AG08395 (cell line): Measurements from ENCODE around the gene LRCH1.

Source experiments
- DNase-seq: peaks from one replicate; pipeline ENCODE4 v3.0.0; 2012; ENCODE audit warnings: mixed read lengths, low spot score

LRCH1 gene

DNA sequence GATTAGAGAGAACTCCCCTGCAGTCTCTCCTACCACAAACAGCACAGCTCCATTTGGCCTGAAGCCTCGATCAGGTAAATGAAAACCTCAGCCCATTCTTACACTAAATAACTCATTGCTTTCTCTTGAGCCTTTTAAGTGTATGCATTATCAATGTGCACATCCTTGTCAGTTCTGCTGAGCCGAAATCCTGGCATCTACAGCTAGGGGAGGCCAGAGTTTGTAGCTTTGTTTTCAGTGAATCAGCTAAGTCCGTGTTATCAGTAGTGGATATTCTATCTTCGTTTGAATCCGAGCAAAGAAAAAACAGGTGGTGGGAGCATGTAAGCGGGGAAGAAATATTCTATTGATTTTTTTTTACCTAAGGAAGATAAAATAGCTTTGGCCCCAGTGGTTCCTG, 159.6 kb downstream of the LRCH1 start:
- DNase-seq: no peak

DNA sequence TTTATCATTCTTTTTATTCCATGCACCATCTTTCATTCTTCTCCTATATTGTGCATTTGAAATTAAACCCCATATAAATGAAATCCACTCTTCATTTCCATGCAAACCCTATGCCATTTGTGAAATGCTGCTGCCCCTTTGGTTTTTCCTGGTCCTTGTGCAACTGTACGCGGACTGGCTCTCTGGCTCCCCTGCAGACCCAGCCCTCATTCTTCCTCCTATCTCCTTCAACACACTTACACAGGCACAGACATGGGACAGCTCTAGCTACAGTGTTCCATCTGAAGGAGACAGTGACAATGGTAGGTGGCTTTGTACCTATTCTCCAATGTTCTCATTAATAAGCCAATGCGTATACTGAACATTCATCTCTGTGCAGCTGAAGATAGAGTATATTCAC, 162.4 kb downstream of the LRCH1 start:
- DNase-seq: no peak

- no peak for DNase-seq
These were observed 163.9 kb downstream of the LRCH1 start for GRCh38 chr13:46716821-46717220.

DNA sequence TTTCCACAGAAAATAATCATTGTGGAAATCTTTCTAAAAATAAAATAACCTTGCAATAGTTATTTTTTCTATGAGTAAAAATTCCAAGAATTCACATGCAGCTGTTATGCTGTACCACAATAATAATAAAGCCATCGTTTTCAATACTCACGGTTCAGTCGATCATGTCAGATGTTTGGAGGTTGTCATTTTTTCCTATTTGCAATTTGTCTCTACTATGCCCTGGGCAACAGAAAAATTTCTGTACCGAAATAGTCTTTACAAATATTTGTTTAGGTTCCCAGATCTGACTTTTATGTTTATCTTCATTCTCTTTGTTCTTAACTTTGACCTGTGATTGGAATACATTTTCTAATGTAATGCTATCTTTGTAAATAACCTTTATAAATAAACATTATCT, 164.3 kb downstream of the LRCH1 start:
- no peak for DNase-seq

DNA sequence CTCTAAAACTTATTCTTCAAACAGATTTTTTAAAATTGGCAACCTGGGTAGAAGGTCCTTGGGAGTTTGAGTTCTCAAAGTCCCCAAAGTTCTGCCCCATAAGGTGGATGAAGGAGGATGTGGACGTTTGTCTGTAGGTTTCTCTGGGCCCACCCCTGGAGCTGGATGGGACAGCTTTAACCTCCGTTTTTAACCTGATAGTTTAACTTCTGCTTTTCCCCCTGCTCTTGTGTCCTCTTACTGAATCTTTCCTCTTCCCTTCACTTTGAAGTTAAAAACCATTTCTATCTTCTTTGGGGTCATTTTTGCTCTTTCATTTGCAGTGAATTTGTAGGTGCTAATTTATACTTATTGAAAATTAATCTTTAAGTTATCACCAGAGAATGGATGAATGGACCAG, 164.9 kb downstream of the LRCH1 start:
- no peak for DNase-seq

DNA sequence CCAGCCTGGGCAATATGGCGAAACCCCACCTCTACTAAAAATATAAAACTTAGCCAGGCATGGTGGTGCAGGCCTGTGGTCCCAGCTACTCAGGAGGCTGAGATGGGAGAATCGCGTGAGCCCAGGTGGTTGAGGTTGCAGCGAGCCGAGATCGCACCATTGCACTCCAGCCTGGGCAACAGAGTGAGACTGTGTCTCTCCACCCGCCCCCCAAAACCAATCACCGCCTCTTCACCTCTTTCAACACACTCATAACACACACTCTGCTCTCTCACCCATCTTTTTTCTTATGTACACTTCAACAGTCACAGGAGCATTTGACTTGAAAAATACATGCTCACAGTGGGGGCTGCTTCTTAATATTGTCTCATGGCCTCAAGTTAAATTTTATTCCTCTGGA, 167.2 kb downstream of the LRCH1 start:
- no peak for DNase-seq

GRCh38 chr13:46721054-46721453, 168.1 kb downstream of the LRCH1 start:
- DNase-seq: peak; percentile 51

DNA sequence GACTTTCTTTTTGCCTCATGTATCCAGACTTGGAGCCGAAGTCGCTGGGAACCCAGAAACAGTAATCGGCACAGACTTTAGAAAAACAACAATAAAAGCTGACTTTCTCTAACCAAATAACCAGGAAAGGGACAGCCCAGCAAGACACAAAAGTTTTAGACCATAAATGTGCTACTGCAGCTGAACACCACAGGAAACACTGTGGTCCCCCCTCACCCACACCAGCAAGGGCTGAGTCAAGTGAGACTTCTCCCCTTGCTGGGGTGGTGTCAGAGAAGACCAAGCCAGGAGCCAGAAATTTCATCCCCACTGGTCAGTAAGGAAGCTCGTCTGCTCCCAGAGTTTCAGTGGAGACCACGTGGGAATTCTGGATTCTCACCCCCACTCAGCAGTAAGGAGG, 173.4 kb downstream of the LRCH1 start:
- no peak for DNase-seq

- no peak for DNase-seq
These were observed 175.8 kb downstream of the LRCH1 start for GRCh38 chr13:46728777-46729176.

- DNase-seq: no peak
These were observed 178.6 kb downstream of the LRCH1 start for GRCh38 chr13:46731535-46731934.

- DNase-seq: no peak
These were observed 182.5 kb downstream of the LRCH1 start for GRCh38 chr13:46735425-46735824.

DNA sequence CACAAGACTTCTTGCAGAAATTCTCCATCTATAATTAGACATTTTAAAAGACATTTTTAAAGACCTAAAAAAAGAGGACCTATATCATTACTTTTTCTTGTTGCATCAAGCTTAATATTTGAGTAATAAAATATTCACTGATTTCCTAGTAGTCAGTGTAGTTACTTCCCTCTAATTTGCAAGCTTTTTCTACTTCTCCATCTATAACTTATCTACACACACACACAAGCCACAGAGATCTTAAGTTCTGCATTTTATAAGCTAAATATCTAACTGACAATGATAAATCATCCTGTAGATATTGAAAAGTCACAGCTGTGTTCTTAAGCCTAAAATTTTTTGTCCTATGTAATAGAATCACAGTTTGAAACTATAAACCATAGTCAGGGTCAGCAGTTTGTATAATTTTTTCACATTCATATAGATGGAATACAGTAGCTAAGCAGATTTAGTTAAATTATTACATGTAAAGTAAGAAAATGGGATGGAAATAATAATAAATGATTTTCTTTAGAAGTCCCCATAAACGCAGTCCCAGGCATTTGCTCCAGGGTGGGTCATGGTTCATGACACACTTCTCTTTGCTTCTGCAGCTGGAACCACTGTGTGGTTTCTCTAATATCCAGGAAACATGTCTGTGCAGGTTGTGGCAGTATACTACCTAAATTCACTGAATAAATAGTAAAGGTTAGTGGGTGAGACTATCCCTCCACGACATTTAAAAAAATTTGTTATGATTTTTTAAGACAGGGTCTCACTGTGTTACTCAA, 183.8 kb downstream of the LRCH1 start:
- no peak for DNase-seq

DNA sequence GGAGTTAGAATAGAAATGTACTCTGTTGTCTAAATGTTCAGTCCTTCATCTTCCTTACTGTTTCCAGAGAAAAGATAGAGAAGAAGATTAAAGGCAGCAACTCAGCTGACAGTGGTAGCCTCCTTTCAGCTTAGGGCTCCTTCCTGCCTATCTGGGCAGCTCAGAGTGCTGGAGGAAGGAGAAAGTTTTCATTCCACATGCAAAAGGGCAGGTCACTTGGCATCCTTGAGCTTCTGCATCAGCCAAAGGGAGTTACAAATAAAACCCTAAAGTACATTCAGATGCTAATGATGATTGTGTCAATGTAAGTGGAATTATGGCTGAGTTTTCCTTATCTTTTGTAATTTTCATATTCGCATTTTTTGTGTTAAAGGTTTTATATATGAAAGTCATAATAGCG, 185.1 kb downstream of the LRCH1 start:
- no peak for DNase-seq

DNA sequence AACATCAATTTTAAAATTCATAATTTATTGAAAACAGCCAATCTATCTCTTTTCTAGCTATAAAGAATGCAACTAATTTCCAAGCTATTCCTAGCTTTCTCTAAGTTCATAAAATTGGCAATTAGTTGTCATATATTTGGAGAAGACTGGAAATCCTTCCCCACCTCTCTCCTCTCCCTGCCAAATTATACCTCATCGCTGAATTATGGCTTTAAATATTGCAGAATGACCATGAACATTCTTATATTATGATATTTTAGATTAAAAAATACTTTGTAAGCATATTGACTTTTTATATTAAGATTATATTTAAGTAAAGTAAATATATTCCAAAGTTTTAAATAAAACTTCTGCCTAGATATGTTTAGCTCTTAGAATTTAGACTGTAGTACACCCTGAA, 185.8 kb downstream of the LRCH1 start:
- DNase-seq: no peak

- DNase-seq: no peak
These were observed 186.6 kb downstream of the LRCH1 start for GRCh38 chr13:46739447-46740098.

DNA sequence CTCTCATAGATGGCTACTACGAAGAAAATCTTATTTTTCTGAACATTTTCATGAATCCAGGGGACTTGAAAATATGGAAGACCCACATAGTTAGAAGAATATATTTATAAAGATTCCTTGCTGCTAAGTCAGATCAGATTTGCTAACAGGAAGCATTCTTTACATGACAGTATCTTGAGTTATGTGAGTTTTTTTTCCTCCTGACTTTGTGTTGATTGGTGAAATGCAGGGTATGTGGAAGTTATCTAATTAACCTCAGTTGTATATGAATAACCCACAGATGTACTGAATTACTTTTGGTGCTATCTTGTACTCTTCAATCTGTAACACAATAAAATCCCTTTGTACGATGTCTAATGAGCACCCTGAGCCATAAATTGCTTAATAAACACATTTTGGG, 190.2 kb downstream of the LRCH1 start:
- no peak for DNase-seq

- DNase-seq: no peak
These were observed 192.1 kb downstream of the LRCH1 start for GRCh38 chr13:46745062-46745461.

GRCh38 chr13:46745706-46746105, 192.7 kb downstream of the LRCH1 start:
- no peak for DNase-seq

DNA sequence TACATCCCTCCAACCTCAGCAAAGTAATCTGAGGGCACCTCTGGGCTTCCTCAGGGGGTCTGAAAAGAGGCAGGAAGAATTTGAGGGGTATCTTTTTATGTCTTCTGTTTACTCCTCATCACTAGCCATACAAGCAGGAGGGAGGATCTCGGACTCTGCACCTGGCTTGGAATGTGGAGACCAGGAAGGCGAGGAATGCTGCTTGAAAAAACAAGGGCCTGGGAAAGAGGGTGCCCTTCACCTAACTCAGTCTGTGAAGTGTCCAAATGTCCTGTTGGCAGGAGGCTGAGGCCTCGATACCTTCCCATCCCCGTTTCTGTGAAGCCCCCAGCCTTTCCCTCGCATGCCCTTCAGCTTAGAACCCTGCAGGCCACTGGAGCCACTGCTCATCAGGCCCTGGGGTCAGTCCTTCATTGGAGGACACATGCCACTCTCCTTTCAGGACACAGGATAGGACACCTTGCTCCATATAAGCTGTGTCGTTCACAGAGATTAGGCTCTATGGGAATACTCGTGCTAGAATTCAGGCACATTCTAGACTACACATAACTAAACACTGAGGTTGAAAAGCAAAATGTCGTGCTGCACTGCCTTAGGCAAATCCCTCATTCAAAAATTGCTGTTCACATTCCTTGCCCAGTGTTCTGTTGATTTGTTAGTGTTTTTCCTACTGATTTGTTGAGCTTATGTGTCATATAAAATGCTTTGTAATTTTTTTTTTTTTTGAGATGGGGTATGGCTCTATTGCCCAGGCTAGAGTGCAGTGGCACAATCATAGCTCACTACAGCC, 194.3 kb downstream of the LRCH1 start:
- no peak for DNase-seq

DNA sequence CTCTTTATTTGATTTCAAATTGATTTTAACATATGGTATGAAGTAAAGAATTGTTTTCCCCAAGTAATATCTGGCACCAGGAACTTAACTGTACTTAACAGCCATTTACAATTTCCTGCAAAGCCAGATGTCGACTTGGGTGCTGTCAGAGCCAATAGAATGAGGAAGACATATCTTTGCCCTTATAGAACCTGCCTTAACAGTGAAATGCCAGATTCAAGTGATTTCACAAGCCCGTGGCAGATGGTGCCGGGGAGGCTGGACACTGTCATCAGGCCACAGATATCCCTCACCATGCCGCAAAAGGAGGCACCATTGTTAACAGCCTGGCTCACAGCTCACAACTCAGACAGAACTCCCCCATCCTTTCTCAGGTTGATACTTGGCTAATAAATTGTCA, 195.3 kb downstream of the LRCH1 start:
- no peak for DNase-seq

DNA sequence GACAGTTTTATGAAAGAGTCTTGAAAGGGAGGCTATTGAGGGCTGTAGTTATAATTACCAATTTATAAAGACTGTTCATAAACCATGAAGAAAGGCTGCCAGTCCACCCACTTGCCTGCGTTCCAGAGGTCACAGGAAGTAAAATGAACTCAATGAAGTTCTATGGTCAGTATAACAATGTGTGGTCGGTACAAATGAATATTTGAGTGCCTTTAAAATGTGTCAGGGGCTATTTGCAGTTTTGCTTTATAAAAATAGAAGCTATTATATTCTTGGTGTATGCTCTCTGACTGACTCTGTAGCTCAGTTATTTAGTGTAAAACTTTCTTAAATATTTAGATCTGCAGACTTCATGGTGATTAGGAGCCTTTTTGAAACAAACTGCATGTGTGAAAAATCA, 197.0 kb downstream of the LRCH1 start:
- no peak for DNase-seq

- DNase-seq: peak; percentile 9
These were observed 199.1 kb downstream of the LRCH1 start for GRCh38 chr13:46751811-46752635.
